Vagina (tissue), 2 donors: ENCODE measurements around the gene NPC1. TPM values are rescaled to one million over a fixed set of nuclear protein-coding genes. Genes with fewer than 3 reads are reported as not detected.

Experiments
- DNase-seq, 2 donors: peaks; one replicate each; pipeline ENCODE4 v3.0.0-alpha.2; 2017; ENCODE audit errors: extremely low spot score in 2 of 2
- H3K27ac ChIP-seq: fragments of 200-600 bp; sonication (generic); one replicate; pipeline ENCODE4 v1.5.1; 2019
- H3K27me3 ChIP-seq: fragments of 200-600 bp; sonication (generic); one replicate; pipeline ENCODE4 v1.5.1; 2019
- H3K36me3 ChIP-seq, 2 donors: fragments of 200-600 bp; sonication (generic); one replicate each; pipeline ENCODE4 v1.5.1; 2017 to 2019
- H3K4me1 ChIP-seq: fragments of 200-600 bp; sonication (generic); one replicate; pipeline ENCODE4 v1.5.1; 2019
- H3K4me3 ChIP-seq, 2 donors: fragments of 200-600 bp; sonication (generic); 1 replicate in 1 of 2; 2 replicates in 1 of 2; pipeline ENCODE4 v1.5.1; 2016 to 2019
- H3K9me3 ChIP-seq: fragments of 200-600 bp; sonication (generic); one replicate; pipeline ENCODE4 v1.5.1; 2019
- POLR2A ChIP-seq, 2 donors: fragments of 450-650 bp; IDR thresholded peaks; one replicate each; pipeline ENCODE4 v1.6.1; 2017; ENCODE audit warnings: antibody characterized with exemption in 2 of 2, mild to moderate bottlenecking in 2 of 2, moderate library complexity in 2 of 2
- POLR2AphosphoS5 ChIP-seq, 2 donors: sonication (generic); formaldehyde crosslinking; IDR thresholded peaks; one replicate each; pipeline ENCODE4 v1.9.0; 2017; ENCODE audit warnings: antibody characterized with exemption in 2 of 2, mild to moderate bottlenecking in 2 of 2, low read depth in 1 of 2; ENCODE audit not compliant: insufficient read depth in 1 of 2
- intact Hi-C: fragments of 100-400 bp; cut with DNase I; formaldehyde crosslinking; loops from one replicate; pipeline ENCODE4 v1.15.1; 2023
- total RNA-seq: library from RNA; depleted of rRNA; stranded (reverse); fragments of >200 nt; gene quantifications from one replicate; pipeline ENCODE4 v1.2.3, GENCODE V29; 2016
- TF ChIP-seq, protein P1 (sequence below), 3 experiments: fragments of 450-650 bp in 2 of 3; fragments of 200-600 bp in 1 of 3; sonication (generic) in 1 of 3; IDR thresholded peaks; one replicate each; pipeline ENCODE4 v1.5.1; 2017 to 2019; ENCODE audit warnings: antibody characterized with exemption in 3 of 3, mild to moderate bottlenecking in 2 of 3, moderate library complexity in 2 of 3

NPC1 gene
- total RNA-seq, 1 donor from 2014 or later = 89.9 TPM

DNA sequence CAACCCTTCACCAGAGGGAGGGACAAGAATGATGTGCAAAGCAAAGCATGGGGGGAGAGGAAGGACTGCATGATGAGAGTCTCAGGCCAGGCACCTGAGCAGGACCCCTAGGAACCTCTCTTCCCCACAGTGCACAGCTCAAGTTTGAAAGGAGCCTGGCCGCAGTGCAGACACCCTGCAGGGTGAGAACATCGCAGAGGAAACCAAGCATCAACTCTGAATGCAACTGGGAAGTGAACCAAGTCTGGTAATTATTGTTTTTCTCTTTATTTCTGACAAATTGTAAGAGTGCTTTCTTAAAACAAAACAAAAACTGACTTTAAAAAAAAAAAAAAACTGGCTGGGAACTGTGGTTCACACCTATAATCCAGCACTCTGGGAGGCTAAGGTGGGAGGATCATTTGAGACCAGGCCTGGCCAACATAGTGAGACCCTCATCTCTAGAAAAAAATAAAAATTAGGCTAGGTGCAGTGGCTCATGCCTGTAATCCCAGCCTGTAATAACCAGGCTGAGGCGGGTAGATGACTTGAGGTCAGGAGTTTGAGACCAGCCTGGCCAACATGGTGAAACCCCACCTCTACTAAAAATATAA lies 15.3 kb downstream of the NPC1 start:
- DNase-seq = no peak
- no peak overlapping the region for H3K4me3 ChIP-seq
- intact Hi-C loops = loop anchor here (5.0 kb wide), 1 partner anchor 44 kb away; no protein-coding TSS in a partner anchor
- TF ChIP-seq POLR2A (IDR thresholded peaks at IDR 0.05) (no peak), POLR2AphosphoS5 (IDR thresholded peaks at IDR 0.05; ENCODE audit: insufficient read depth in 1 of 2, low read depth in 1 of 2) (no peak)
- TF ChIP-seq, protein P1, sequence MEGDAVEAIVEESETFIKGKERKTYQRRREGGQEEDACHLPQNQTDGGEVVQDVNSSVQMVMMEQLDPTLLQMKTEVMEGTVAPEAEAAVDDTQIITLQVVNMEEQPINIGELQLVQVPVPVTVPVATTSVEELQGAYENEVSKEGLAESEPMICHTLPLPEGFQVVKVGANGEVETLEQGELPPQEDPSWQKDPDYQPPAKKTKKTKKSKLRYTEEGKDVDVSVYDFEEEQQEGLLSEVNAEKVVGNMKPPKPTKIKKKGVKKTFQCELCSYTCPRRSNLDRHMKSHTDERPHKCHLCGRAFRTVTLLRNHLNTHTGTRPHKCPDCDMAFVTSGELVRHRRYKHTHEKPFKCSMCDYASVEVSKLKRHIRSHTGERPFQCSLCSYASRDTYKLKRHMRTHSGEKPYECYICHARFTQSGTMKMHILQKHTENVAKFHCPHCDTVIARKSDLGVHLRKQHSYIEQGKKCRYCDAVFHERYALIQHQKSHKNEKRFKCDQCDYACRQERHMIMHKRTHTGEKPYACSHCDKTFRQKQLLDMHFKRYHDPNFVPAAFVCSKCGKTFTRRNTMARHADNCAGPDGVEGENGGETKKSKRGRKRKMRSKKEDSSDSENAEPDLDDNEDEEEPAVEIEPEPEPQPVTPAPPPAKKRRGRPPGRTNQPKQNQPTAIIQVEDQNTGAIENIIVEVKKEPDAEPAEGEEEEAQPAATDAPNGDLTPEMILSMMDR (IDR thresholded peaks at IDR 0.05) = no peak
- no peak overlapping the region for H3K27ac ChIP-seq
- no peaks in the 10 kb centered on the region for H3K27me3 ChIP-seq
- H3K9me3 ChIP-seq = no peaks in the 10 kb centered on the region
- peaks cover 0 to 42% of the 10 kb centered on the region in 2 donors for H3K36me3 ChIP-seq
- H3K4me1 ChIP-seq = peaks cover 33% of the 10 kb centered on the region

DNA sequence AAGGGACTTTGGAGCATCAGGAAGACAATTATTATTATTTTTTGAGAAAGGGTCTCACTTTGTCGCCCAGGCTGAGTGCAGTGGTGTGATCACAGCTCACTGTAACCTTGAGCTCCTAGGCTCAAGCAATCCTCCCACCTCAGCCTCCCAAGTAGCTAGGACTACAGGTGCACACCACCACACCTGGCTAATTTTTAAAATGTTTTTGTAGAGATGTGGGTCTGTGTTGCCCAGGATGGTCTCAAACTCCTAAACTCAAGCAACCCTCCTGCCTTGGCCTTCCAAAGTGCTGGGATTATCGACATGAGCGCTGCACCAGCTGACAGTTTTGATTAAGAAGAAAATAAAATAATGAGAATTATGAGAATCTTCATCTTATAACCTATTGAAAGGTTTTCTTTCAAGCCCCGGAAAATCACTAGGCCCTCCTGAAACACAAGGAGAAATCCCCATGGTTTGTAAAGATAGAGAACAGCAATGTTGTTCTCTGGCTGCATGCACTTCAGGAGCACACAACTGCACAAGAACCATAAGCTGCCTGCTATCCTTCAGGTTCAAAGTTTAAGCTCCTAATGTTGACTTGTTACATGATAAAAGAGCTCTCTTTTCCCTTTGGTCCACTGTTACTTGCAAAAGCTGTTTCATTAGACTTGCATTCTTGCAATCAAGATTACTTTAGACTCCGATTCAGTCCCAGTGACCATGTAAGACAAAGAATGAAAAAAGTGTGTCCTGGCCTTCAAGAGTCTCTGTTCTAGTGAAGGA lies 16.8 kb downstream of the NPC1 start:
- Histone ChIP-seq H3K4me3 (no peak overlapping the region), H3K27ac (no peak overlapping the region), H3K4me1 (peaks cover 24% of the 10 kb centered on the region), H3K9me3 (no peaks in the 10 kb centered on the region), H3K27me3 (no peaks in the 10 kb centered on the region), H3K36me3 (peaks cover 0 to 48% of the 10 kb centered on the region in 2 donors)
- TF ChIP-seq POLR2A (IDR thresholded peaks at IDR 0.05) = no peak
- no peak for TF ChIP-seq POLR2AphosphoS5 (IDR thresholded peaks at IDR 0.05; ENCODE audit: insufficient read depth in 1 of 2, low read depth in 1 of 2)
- TF ChIP-seq, protein P1 (IDR thresholded peaks at IDR 0.05) = no peak
- DNase-seq = no peak
- intact Hi-C loops = loop anchor here (5.0 kb wide), 1 partner anchor 42 kb away; no protein-coding TSS in a partner anchor

GRCh38 chr18:23568281-23569138 lies 17.8 kb downstream of the NPC1 start:
- no peak for DNase-seq
- H3K27me3 ChIP-seq = no peaks in the 10 kb centered on the region
- peaks cover 15% of the 10 kb centered on the region for H3K4me1 ChIP-seq
- intact Hi-C loops = no loop called here
- TF ChIP-seq POLR2AphosphoS5 (IDR thresholded peaks at IDR 0.05; ENCODE audit: insufficient read depth in 1 of 2, low read depth in 1 of 2) = no peak
- TF ChIP-seq POLR2A (IDR thresholded peaks at IDR 0.05) = no peak
- TF ChIP-seq, protein P1 (IDR thresholded peaks at IDR 0.05) = no peak
- H3K9me3 ChIP-seq = no peaks in the 10 kb centered on the region
- peaks cover 0 to 50% of the 10 kb centered on the region in 2 donors for H3K36me3 ChIP-seq
- no peak overlapping the region for H3K4me3 ChIP-seq
- H3K27ac ChIP-seq = no peak overlapping the region

- TF ChIP-seq, protein P1 (IDR thresholded peaks at IDR 0.05) = no peak
- TF ChIP-seq POLR2AphosphoS5 (IDR thresholded peaks at IDR 0.05; ENCODE audit: insufficient read depth in 1 of 2, low read depth in 1 of 2) (no peak), POLR2A (IDR thresholded peaks at IDR 0.05) (no peak)
- H3K27me3 ChIP-seq = no peaks in the 10 kb centered on the region
- H3K27ac ChIP-seq = no peak overlapping the region
- peaks cover 0 to 53% of the 10 kb centered on the region in 2 donors for H3K36me3 ChIP-seq
- H3K9me3 ChIP-seq = no peaks in the 10 kb centered on the region
- H3K4me1 ChIP-seq = peaks cover 9% of the 10 kb centered on the region
- intact Hi-C loops = no loop called here
- no peak for DNase-seq
- no peak overlapping the region for H3K4me3 ChIP-seq
Observed at GRCh38 chr18:23567671-23568070, 18.6 kb downstream of the NPC1 start.
